ENCODE results near the gene IL1RAPL1. TPM values are rescaled to one million over a fixed set of nuclear protein-coding genes. Genes with fewer than 3 reads are reported as not detected.

Gene IL1RAPL1
- total and polyA plus RNA-seq, 2 donors (not counting 3 experiments of a cell fraction or from before 2014, with no cell fraction given) = 0.79 to 1.3 TPM

DNA sequence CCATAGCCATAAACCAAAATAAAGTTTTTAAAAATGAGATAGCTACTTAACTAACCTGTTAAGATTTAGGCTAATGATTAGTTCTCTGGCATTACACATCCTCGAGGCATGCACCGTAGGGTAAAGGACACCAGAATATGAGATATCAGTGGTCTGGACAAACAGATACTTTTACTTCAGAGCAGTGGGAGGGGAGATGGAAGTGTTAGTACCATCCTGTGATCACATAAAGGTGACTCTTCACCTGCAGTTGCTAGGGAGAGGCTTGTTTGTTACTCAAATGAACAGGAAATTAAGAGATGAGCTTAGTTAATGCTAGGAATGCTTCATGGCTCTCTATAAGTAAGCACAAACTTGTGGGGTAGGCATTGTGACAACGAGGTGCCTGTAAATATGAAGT, 1003.7 kb downstream of the IL1RAPL1 start:
- intact Hi-C loops (cut with micrococcal nuclease) (no loop called here), dilution Hi-C loops (cut with MboI; ENCODE audit: extremely low pct_ligation_motif_present, low sequenced_read_pairs) (no loop called here)
- H2AFZ ChIP-seq (ENCODE audit: low read depth, low read length) = no peak overlapping the region
- no peak overlapping the region for H3K4me3 ChIP-seq (replicated peaks in 1 of 3; ENCODE audit: insufficient read depth in 1 of 3, low read depth in 1 of 3, low read length in 3 of 3)
- H3K79me2 ChIP-seq (ENCODE audit: control insufficient read depth, insufficient read depth, low read length) = no peaks in the 10 kb centered on the region
- no peaks in the 10 kb centered on the region for H3K9me3 ChIP-seq (replicated peaks; ENCODE audit: control insufficient read depth, insufficient read depth, low read length)
- no TSS peak for BruUV-seq (replicated peaks)
- H3K27ac ChIP-seq (ENCODE audit: insufficient read depth, low read depth, low read length) = no peak overlapping the region
- no peak overlapping the region for H3K4me2 ChIP-seq (ENCODE audit: insufficient read depth, low read length)
- no peaks in the 10 kb centered on the region for H3K27me3 ChIP-seq (ENCODE audit: control insufficient read depth in 2 of 2, insufficient read depth in 2 of 2, low read length in 2 of 2)
- no peaks in the 10 kb centered on the region for H3K36me3 ChIP-seq (ENCODE audit: control insufficient read depth in 2 of 2, extremely low read depth in 1 of 2, insufficient read depth in 2 of 2, low read length in 2 of 2)
- no peak for FAIRE-seq
- H3K9me1 ChIP-seq (replicated peaks; ENCODE audit: control insufficient read depth, extremely low read depth, insufficient read depth, low read length) = no peaks in the 10 kb centered on the region
- no peak for TF ChIP-seq GATA2 (IDR thresholded peaks at IDR 0.05; ENCODE audit: insufficient read depth, insufficient read length, low read depth, low read length)
- TF ChIP-seq POLR2A (IDR thresholded peaks at IDR 0.05; ENCODE audit: low read depth, low read length) = no peak
- no peak for TF ChIP-seq JUN (IDR thresholded peaks at IDR 0.05; ENCODE audit: borderline replicate concordance, insufficient read depth, insufficient read length, low read depth)
- no peak for TF ChIP-seq FOS (IDR thresholded peaks at IDR 0.05; ENCODE audit: borderline replicate concordance, insufficient read depth, low read length)
- TF ChIP-seq MYC (IDR thresholded peaks at IDR 0.05; ENCODE audit: low read depth, low read length) = no peak
- TF ChIP-seq EZH2 (IDR thresholded peaks at IDR 0.05; ENCODE audit: borderline replicate concordance, low read depth, low read length, severe bottlenecking) = no peak
- TF ChIP-seq POLR2AphosphoS5 (IDR thresholded peaks at IDR 0.05; ENCODE audit: insufficient read depth, low read depth, low read length) = no peak
- TF ChIP-seq, protein P1, sequence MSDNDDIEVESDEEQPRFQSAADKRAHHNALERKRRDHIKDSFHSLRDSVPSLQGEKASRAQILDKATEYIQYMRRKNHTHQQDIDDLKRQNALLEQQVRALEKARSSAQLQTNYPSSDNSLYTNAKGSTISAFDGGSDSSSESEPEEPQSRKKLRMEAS (IDR thresholded peaks at IDR 0.05; ENCODE audit: insufficient read depth, insufficient read length) = no peak
- TF ChIP-seq, protein P2, sequence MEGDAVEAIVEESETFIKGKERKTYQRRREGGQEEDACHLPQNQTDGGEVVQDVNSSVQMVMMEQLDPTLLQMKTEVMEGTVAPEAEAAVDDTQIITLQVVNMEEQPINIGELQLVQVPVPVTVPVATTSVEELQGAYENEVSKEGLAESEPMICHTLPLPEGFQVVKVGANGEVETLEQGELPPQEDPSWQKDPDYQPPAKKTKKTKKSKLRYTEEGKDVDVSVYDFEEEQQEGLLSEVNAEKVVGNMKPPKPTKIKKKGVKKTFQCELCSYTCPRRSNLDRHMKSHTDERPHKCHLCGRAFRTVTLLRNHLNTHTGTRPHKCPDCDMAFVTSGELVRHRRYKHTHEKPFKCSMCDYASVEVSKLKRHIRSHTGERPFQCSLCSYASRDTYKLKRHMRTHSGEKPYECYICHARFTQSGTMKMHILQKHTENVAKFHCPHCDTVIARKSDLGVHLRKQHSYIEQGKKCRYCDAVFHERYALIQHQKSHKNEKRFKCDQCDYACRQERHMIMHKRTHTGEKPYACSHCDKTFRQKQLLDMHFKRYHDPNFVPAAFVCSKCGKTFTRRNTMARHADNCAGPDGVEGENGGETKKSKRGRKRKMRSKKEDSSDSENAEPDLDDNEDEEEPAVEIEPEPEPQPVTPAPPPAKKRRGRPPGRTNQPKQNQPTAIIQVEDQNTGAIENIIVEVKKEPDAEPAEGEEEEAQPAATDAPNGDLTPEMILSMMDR (IDR thresholded peaks at IDR 0.05; ENCODE audit: extremely low read depth in 1 of 2, insufficient read depth in 1 of 2, low read depth in 1 of 2, low read length in 2 of 2) = no peak
- no peak for DNase-seq (ENCODE audit: low read depth, low spot score)
- no peaks in the 10 kb centered on the region for H4K20me1 ChIP-seq (replicated peaks; ENCODE audit: control insufficient read depth, extremely low read depth, insufficient read depth, low read length)
- ChIA-PET POLR2A (no interaction called here), CTCF (no interaction called here)
- no peak overlapping the region for H3K9ac ChIP-seq (replicated peaks; ENCODE audit: extremely low read depth, insufficient read depth, low read length)
- H3K4me1 ChIP-seq (ENCODE audit: control insufficient read depth, extremely low read depth, insufficient read depth, low read length) = no peaks in the 10 kb centered on the region

Data from endothelial cell of umbilical vein (primary cell).